Parathyroid adenoma (tissue), 2 donors: ENCODE measurements around the gene FZR1.
A peak's percentile ranks its signal among the peaks of the same experiment; 100 is the strongest.

ENCODE experiments used
- H2AFZ ChIP-seq: fragments of 300-600 bp; sonication (generic); one replicate; pipeline ENCODE4 v1.7.0; 2017; ENCODE audit warnings: antibody characterized with exemption, mild to moderate bottlenecking
- H3K27ac ChIP-seq: fragments of 300-600 bp; sonication (generic); one replicate; pipeline ENCODE4 v1.7.0; 2017
- H3K27me3 ChIP-seq: fragments of 300-600 bp; sonication (generic); one replicate; pipeline ENCODE4 v1.7.0; 2017; ENCODE audit warnings: low read length; ENCODE audit not compliant: control insufficient read depth, insufficient read depth
- H3K36me3 ChIP-seq: fragments of 300-600 bp; sonication (generic); one replicate; pipeline ENCODE4 v1.7.0; 2017; ENCODE audit warnings: low read length; ENCODE audit not compliant: control insufficient read depth, insufficient read depth
- H3K4me1 ChIP-seq: fragments of 300-600 bp; sonication (generic); one replicate; pipeline ENCODE4 v1.7.0; 2017; ENCODE audit warnings: control low read depth
- H3K4me2 ChIP-seq: fragments of 300-600 bp; sonication (generic); one replicate; pipeline ENCODE4 v1.7.0; 2017; ENCODE audit warnings: low read length
- H3K4me3 ChIP-seq: fragments of 300-600 bp; sonication (generic); one replicate; pipeline ENCODE4 v1.7.0; 2017; ENCODE audit warnings: low read depth, low read length
- H3K79me2 ChIP-seq: fragments of 300-600 bp; sonication (generic); one replicate; pipeline ENCODE4 v1.7.0; 2017; ENCODE audit warnings: control low read depth
- H3K9ac ChIP-seq: fragments of 300-600 bp; sonication (generic); one replicate; pipeline ENCODE4 v1.7.0; 2017; ENCODE audit warnings: mild to moderate bottlenecking
- H3K9me3 ChIP-seq: fragments of 300-600 bp; sonication (generic); one replicate; pipeline ENCODE4 v1.7.0; 2017; ENCODE audit warnings: low read length; ENCODE audit not compliant: control insufficient read depth
- CTCF ChIP-seq: fragments of 300-600 bp; sonication (generic); IDR thresholded peaks from one replicate; pipeline ENCODE4 v1.7.0; 2017; ENCODE audit warnings: antibody characterized with exemption, mild to moderate bottlenecking
- donor health status: primary hyperparathyroidism.

Gene FZR1

DNA sequence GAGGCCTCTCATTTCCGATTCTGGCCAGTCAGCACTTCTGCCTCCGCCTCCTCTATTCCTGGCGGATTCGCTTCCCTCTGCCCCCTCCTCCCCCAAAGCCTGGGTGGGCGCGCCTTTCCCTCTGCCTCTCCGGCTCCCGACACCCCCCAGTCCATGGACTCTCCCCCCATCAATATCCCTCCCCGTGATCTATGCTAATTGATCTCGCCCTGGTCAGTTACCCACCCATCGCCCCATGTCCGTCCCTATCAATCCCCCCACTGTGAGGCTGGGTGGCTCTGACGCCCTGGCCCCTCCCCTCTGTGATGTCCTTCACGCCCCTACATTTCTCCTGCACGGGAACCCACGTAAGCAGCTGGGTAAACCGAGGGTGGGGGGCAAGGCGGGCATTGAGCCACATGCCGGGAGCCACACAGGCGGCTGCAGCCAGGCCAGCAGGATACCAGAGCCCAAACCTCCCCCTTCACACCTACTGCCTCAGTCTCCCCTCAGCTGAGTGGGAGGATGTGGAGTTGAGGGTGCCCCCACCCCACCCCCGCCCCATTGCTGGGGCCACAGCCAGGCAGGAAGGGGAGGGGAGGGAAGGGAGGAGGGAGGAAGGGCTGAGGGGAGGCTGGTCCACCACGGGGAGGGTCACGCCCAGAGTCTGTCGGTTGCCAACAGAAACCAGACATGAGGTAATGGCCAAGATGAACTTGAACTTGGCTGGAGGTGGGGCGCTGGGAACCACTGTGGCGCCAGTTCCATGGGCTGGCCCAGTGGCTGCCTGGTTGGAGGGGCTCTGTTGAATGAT lies 46.8 kb upstream of the FZR1 start:
- H3K9ac ChIP-seq, result no peak overlapping the region
- H3K4me2 ChIP-seq, result peak overlapping the region; percentile 42
- H3K27me3 ChIP-seq, result no peaks in the 10 kb centered on the region
- no peak for TF ChIP-seq CTCF
- H2AFZ ChIP-seq, result no peak overlapping the region
- no peaks in the 10 kb centered on the region for H3K36me3 ChIP-seq
- peaks cover 7% of the 10 kb centered on the region for H3K79me2 ChIP-seq
- peak overlapping the region; percentile 34 for H3K27ac ChIP-seq
- H3K4me1 ChIP-seq, result peaks cover 8% of the 10 kb centered on the region
- H3K4me3 ChIP-seq, result no peak overlapping the region
- H3K9me3 ChIP-seq, result no peaks in the 10 kb centered on the region

GRCh38 chr19:3459965-3460582 lies 46.0 kb upstream of the FZR1 start:
- H3K27ac ChIP-seq, result peak overlapping the region; percentile 34
- peaks cover 8% of the 10 kb centered on the region for H3K4me1 ChIP-seq
- no peaks in the 10 kb centered on the region for H3K9me3 ChIP-seq
- H3K79me2 ChIP-seq, result peaks cover 5% of the 10 kb centered on the region
- no peak overlapping the region for H3K4me2 ChIP-seq
- TF ChIP-seq CTCF, result no peak
- H3K36me3 ChIP-seq, result no peaks in the 10 kb centered on the region
- no peak overlapping the region for H2AFZ ChIP-seq
- H3K9ac ChIP-seq, result no peak overlapping the region
- H3K4me3 ChIP-seq, result no peak overlapping the region
- H3K27me3 ChIP-seq, result no peaks in the 10 kb centered on the region

DNA sequence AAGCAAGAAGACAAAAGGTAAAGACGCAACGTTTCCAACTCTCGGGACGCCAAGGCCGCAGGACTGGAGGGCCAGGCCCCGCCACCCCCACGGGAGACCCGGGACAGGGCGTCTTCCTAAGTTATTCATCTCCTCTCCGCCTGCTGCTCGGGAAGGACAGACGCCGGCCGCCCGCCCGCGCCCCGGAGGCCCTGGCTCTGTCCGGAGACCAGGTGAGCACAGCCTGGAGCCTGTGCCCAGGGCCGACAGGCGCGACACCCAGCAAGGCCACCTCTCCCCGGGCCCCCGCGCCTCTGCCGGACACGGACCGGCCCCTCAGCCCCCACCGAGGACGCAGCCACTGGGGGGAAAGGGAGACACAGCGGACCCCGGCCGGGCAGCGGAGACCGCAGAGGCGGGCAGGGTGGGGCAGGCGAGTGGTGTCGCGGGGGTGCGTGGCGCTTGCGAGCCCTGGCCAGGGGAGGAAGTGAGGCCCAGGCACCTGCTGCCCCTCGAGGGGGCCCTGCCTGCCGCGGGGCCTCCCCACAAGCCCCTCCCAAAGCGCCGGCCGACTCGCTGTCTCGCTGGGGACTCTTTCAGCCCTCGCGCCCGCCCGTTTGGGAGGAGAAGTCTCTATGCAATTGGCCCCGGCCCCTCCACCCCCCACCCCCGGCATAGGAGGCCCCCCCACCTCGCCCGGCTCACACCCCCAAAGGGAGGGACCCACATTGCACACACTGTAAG lies 43.0 kb upstream of the FZR1 start:
- no peaks in the 10 kb centered on the region for H3K9me3 ChIP-seq
- no peak overlapping the region for H3K4me3 ChIP-seq
- no peak overlapping the region for H3K27ac ChIP-seq
- H3K4me2 ChIP-seq, result no peak overlapping the region
- peaks cover 8% of the 10 kb centered on the region for H3K4me1 ChIP-seq
- no peak overlapping the region for H3K9ac ChIP-seq
- TF ChIP-seq CTCF, result no peak
- no peaks in the 10 kb centered on the region for H3K36me3 ChIP-seq
- no peak overlapping the region for H2AFZ ChIP-seq
- H3K27me3 ChIP-seq, result no peaks in the 10 kb centered on the region
- H3K79me2 ChIP-seq, result no peaks in the 10 kb centered on the region

DNA sequence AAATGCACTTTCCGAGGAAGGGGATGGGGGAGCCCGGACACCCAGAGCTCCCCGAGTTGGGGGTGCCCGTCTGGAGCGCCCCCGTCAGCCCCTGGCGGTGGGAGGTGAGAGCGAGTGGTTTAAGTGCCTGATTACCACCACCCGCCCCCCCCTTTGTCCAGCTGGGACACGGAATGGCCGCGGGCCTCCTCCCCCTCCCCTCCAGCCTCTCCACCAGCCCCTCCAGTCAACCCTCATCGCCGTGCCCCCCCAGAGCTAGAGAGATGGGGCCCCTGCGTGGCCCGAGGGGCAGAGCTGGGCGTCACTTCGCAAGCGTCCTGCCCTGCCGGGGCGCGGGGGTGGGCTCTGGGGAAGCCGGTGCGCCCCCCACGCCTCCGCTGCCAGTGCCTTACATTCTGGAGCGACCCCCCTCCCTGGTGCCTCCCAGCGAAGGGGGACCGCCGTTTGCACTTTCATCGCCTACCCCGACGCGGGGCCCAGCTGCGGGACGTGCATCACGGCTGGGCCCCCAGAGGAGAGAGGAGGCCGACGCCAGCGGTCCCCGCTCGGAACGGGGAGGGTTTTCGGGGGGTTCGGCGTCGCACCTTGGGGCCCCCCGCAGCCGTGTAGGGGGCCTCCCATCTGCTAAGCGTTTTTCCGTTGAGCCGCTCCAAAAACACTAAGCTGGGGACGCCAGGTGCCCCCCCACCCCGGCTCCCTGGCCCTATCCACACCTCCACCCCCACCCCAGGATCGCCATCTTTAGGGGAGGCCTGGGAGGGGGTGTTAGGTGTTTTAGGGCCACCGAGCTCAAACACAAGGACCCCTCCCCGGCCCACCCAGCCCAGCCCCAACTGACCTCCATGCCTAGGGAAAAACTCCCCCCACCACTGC lies 42.2 kb upstream of the FZR1 start:
- H3K9me3 ChIP-seq, result no peaks in the 10 kb centered on the region
- H3K36me3 ChIP-seq, result no peaks in the 10 kb centered on the region
- H3K4me2 ChIP-seq, result no peak overlapping the region
- no peak overlapping the region for H3K27ac ChIP-seq
- no peaks in the 10 kb centered on the region for H3K79me2 ChIP-seq
- H3K9ac ChIP-seq, result no peak overlapping the region
- no peak for TF ChIP-seq CTCF
- H3K4me1 ChIP-seq, result peaks cover 7% of the 10 kb centered on the region
- no peak overlapping the region for H2AFZ ChIP-seq
- H3K27me3 ChIP-seq, result no peaks in the 10 kb centered on the region
- H3K4me3 ChIP-seq, result no peak overlapping the region
